Measurements from ENCODE around the gene RABGEF1.
"Not testable (repeated sequence)": the region's sequence is repeated elsewhere in the genome, so short reads cannot be mapped to it uniquely, and the experiment has no call there.

RABGEF1 gene

GRCh38 chr7:66766041-66766440 lies 25.5 kb downstream of the RABGEF1 start:
- no peak for DNase-seq

- DNase-seq: not testable (repeated sequence)
Observed at GRCh38 chr7:66767486-66767885, 27.0 kb downstream of the RABGEF1 start.

- DNase-seq: no peak
Observed at GRCh38 chr7:66768865-66769832, 28.6 kb downstream of the RABGEF1 start.

DNA sequence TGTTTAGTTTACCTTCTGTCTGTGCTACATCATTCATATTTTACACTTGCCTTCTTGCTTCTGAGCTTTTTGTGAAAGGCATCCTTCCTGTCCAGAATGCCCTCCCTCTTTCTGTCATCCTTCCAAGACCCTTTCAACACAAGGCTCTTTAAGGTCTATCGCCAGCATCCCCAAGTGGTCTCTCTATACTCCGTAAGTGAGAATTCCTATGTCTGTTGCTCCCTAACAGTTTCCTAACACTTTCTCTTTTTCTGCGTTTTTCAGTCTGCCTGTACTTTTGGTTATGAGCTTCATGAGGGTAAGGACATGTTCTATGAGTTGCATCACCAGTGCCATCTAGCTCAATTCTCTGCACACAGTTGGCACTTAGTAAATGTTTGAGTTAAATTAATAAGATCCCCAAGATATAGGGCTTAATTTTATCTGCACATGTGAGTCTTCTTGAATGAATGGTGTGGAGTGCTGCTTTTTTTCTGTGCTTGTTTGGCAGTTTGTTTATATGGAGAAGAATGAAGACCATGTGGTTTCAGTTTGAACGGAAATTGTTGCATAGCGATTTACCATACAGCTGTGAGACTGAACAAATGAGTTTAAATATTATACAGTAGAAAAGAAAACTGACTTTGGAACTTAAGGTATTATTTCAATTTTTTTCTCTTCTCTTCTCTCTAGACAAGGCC lies 29.4 kb downstream of the RABGEF1 start:
- no peak for DNase-seq

- no peak for DNase-seq
Observed at GRCh38 chr7:66771795-66772194, 31.3 kb downstream of the RABGEF1 start.

DNA sequence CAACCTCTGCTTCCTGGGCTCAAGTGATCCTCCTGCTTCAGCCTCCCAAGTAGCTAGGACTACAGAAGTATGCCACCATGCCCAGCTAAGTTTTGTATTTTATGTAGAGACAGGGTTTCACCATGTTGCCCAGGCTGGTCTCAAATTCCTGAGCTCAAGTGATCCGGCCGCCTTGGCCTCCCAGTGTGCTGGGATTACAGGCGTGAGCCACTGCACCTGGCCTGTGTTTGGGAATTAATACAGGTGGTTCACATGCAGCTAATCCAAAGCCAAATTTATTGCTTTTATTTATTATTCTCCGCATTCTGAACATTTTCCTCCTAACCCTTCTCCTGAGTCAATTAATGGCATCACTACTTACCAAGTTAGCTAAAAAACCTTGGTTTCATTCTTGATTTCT lies 33.2 kb downstream of the RABGEF1 start:
- DNase-seq: not testable (repeated sequence)

- not testable (repeated sequence) for DNase-seq
Observed at GRCh38 chr7:66776383-66776782, 35.9 kb downstream of the RABGEF1 start.

DNA sequence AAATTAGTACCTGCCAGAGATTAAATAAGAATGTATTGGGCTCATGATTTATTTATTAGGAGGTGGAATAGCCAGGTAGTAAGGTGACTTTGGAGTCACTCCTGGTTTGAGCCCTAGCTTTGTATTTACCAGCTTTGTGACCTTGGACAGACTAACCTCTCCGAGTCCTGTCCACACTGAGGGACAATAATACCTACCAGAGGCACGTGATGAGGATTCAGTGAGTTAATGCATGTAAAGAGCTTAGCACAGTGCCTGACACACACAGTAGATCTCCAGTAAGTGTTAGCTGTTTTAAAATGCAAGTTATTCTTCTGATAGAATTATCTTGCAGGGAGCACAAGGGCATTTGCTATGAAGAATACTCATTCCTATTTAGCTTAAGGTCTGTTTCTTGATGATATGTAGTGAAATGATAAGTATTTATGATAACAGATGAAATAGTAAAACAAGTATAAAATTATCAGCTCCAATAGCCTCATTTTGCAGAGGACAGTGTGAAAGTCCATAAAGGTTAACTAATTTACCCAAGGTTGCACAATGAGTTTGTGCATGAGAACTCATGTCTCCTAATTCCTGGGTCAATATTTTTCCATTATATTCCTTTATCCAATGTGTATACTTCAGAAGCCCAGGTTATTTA lies 36.4 kb downstream of the RABGEF1 start:
- DNase-seq: no peak

DNA sequence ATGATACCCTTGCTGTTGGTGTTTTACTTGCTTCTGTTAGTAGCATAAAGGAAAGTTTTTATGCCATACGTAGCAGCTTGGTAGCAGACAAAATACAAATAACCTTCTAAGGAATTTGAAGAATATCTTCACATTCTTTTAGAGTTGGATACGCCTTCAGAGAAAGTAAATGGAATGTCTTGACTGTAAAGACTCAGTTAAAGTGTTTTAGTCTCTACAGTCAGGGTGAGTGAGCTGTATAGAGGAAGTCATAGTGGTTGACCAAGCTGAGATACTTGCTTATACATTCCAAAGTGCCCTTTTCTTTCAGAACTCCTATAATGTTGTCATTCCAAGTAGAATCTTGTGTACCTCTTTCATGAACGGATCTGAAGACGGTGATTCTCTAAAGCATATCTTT lies 37.7 kb downstream of the RABGEF1 start:
- no peak for DNase-seq

- no peak for DNase-seq
Observed at GRCh38 chr7:66779669-66780409, 39.3 kb downstream of the RABGEF1 start.

DNA sequence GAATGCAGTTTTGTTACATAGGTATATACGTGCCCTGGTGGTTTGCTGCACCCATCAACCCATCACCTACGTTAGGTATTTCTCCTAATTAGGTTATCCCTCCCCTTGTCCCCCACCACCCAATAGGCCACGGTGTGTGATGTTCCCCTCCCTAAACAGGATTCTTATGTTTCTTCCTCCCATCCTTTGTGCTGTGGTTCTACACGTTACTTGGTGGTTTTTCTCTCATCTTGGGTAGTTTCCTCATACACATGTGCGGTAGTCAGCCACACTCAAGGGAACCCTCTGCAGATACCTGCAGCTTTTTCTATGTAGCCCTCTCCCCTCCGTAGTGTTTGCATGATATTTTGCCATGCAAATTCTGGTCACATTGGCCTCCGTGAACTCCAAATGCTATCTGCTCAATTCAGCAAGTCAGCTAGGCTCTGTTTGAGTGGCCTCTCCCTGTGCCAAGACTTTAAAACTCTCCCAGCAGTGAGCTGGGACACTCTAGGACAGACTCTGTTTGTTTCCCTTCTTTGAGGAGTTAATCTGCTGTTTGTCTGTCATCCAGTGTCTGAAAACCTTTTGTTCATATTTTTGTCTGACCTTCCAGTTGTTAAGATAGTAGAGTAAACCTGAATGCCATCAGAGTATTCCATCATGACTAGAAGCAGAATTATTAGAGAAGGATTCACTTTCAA lies 41.0 kb downstream of the RABGEF1 start:
- no peak for DNase-seq

GRCh38 chr7:66782875-66783274 lies 42.3 kb downstream of the RABGEF1 start:
- not testable (repeated sequence) for DNase-seq

GRCh38 chr7:66783887-66784595 lies 43.5 kb downstream of the RABGEF1 start:
- not testable (repeated sequence) for DNase-seq

GRCh38 chr7:66790196-66790595 lies 49.7 kb downstream of the RABGEF1 start:
- no peak for DNase-seq

DNA sequence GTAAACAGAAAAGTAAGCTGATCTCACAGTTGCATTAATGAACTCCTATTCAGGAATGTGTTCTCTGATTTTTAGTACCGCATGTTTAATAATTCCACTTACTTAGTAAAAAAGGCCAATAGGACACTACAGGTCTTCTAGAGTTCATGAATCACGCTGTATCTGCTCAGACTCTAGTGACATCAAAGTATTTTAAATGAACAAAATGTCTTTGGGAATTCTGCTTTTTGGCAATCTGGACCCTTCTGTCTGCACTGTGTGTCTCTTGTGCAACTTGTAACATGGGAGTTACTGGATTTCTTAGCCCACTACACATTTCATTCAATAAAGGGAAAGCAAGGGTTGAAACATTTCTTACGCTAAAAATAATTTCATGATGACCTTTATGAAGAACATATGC lies 50.2 kb downstream of the RABGEF1 start:
- no peak for DNase-seq

- DNase-seq: no peak
Observed at GRCh38 chr7:66800591-66800990, 60.1 kb downstream of the RABGEF1 start.

DNA sequence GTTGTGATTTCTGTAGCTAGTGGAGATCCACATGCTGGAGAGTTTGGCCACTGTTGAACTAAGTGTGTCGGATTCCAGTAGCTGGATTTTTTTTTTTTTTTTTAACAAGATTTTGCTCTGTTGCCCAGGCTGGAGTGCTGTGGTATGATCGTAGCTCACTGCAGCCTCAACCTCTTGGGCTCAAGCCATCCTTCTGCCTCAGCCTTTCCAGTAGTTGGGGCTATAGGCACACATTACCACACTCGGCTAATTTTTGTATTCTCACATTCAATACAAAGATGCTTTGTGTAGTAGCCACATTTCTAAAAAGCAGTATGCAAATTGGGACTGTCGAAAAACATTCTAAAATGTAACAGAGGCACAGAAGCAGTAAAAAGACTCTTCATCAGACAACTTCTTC lies 63.5 kb downstream of the RABGEF1 start:
- no peak for DNase-seq

- DNase-seq: no peak
Observed at GRCh38 chr7:66807736-66808135, 67.2 kb downstream of the RABGEF1 start.

- no peak for DNase-seq
Observed at GRCh38 chr7:66810716-66811115, 70.2 kb downstream of the RABGEF1 start.

GRCh38 chr7:66815186-66815875 lies 74.8 kb downstream of the RABGEF1 start:
- DNase-seq: not testable (repeated sequence)

DNA sequence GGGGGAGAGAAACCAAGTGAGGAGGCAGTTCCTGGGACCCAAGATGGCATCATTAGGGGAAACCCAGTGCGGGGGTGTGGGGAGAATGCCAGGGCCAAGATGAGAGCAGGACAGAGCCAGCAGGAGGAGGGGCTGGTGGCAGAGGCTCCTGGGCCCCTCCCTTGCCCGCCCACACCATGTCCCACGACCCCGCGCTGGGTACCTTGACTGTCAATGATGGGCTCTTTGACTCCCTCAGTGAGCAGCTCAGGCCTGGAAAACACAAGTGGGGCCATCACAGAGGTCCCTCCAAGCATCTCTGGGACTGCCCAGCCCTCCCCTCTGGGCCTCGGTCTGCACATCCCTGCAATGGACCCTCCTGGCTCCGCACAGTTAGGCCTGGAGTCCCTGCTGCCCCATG lies 75.4 kb downstream of the RABGEF1 start:
- DNase-seq: no peak
